Esophagus squamous epithelium (tissue), 4 donors: ENCODE data around the gene EWSR1.

Experiments
- CTCF ChIP-seq, 6 experiments: fragments of 450-650 bp in 4 of 6; fragments of 200-600 bp in 2 of 6; sonication (generic) in 2 of 6; IDR thresholded peaks; one replicate each; pipeline ENCODE4 v1.5.1; 2016 to 2019; ENCODE audit warnings: antibody characterized with exemption in 6 of 6, mild to moderate bottlenecking in 4 of 6, moderate library complexity in 4 of 6
- POLR2A ChIP-seq, 4 donors: fragments of 450-650 bp; IDR thresholded peaks; one replicate each; pipeline ENCODE4 v1.6.1; 2017; ENCODE audit warnings: antibody characterized with exemption in 4 of 4, mild to moderate bottlenecking in 4 of 4, moderate library complexity in 3 of 4

- TF ChIP-seq CTCF (IDR thresholded peaks at IDR 0.05): no peak
- TF ChIP-seq POLR2A (IDR thresholded peaks at IDR 0.05): no peak
Observed at GRCh38 chr22:29300467-29300806, 32.4 kb downstream of the EWSR1 start.
